ENCODE data around the gene IFNGR1. TPM values are rescaled to one million over a fixed set of nuclear protein-coding genes. Genes with fewer than 3 reads are reported as not detected.

Gene IFNGR1
- total and polyA plus RNA-seq, 2 of the 13 experiments (the other 11 are each of a cell fraction or from before 2014, with no cell fraction given), result 82.8 to 87.8 TPM

DNA sequence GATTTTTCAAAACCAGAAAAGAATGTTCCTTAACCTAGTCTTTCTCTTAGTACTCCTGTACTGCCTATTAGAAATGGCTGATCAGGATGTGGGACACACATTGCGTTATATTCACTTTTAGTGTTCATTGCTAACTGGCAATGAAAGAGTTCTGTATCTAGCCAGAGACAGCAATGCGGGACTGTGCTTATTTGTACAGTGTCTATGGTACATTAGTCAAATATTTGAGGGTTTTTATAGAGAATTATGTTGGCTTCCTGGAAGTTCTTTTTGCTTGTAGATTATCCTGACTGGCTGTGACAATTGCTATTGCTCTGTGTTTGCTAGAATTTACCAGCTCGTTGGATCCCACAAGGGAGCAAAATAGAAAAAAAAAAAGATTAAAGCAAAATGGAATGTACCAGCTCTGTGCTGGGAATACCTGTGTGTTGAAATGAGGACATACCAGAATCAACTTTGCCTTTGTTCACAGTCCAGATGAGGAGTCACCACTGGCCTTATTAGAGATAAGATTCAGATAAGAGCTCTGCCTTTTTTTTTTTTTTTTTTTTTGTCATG, 22.4 kb upstream of the IFNGR1 start (continued):
- peak; percentile 77 for TF ChIP-seq RERE (CRISPR knock-in tag; IDR thresholded peaks at IDR 0.05; ENCODE audit: low read depth)
- TF ChIP-seq DPF2 (CRISPR knock-in tag; IDR thresholded peaks at IDR 0.05; ENCODE audit: borderline replicate concordance, low read depth), result peak; percentile 54; the same call in 1 of the 2 replicates
- TF ChIP-seq EZH2 (conservative IDR thresholded peaks at IDR 0.05; ENCODE audit: low read depth, low read length), result no peak
- TF ChIP-seq, protein P1, sequence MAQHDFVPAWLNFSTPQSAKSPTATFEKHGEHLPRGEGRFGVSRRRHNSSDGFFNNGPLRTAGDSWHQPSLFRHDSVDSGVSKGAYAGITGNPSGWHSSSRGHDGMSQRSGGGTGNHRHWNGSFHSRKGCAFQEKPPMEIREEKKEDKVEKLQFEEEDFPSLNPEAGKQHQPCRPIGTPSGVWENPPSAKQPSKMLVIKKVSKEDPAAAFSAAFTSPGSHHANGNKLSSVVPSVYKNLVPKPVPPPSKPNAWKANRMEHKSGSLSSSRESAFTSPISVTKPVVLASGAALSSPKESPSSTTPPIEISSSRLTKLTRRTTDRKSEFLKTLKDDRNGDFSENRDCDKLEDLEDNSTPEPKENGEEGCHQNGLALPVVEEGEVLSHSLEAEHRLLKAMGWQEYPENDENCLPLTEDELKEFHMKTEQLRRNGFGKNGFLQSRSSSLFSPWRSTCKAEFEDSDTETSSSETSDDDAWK (CRISPR knock-in tag; IDR thresholded peaks at IDR 0.05), result no peak
- TF ChIP-seq BATF2 (CRISPR knock-in tag; IDR thresholded peaks at IDR 0.05), result no peak
- TF ChIP-seq SOX6 (IDR thresholded peaks at IDR 0.05), result no peak
- peak; percentile 92 for TF ChIP-seq SOX6 (CRISPR knock-in tag; IDR thresholded peaks at IDR 0.05)
- no peak for TF ChIP-seq ZNF33A (CRISPR knock-in tag; IDR thresholded peaks at IDR 0.05; ENCODE audit: borderline replicate concordance)
- peak; percentile 78 for TF ChIP-seq FOSL2 (CRISPR knock-in tag; IDR thresholded peaks at IDR 0.05)
- no peak for TF ChIP-seq TRAFD1 (CRISPR knock-in tag; IDR thresholded peaks at IDR 0.05; ENCODE audit: borderline replicate concordance)
- peak; percentile 53; the same call in 1 of the 2 replicates for TF ChIP-seq ERF (CRISPR knock-in tag; IDR thresholded peaks at IDR 0.05)
- TF ChIP-seq, protein P2, sequence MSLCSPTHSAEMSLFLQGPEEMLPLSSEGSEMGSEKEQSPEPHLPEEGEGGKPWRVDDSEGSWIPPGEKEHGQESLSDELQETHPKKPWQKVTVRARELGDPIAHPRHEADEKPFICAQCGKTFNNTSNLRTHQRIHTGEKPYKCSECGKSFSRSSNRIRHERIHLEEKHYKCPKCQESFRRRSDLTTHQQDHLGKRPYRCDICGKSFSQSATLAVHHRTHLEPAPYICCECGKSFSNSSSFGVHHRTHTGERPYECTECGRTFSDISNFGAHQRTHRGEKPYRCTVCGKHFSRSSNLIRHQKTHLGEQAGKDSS (CRISPR knock-in tag; IDR thresholded peaks at IDR 0.05; ENCODE audit: borderline replicate concordance, low read depth), result no peak
- TF ChIP-seq SNAI1 (CRISPR knock-in tag; IDR thresholded peaks at IDR 0.05; ENCODE audit: borderline replicate concordance), result no peak
- TF ChIP-seq SAP130 (CRISPR knock-in tag; IDR thresholded peaks at IDR 0.05; ENCODE audit: low read depth), result peak; percentile 62
- peak; percentile 74; the same call in 1 of the 2 replicates for TF ChIP-seq HMG20B (CRISPR knock-in tag; conservative IDR thresholded peaks at IDR 0.05)
- TF ChIP-seq, protein P3, sequence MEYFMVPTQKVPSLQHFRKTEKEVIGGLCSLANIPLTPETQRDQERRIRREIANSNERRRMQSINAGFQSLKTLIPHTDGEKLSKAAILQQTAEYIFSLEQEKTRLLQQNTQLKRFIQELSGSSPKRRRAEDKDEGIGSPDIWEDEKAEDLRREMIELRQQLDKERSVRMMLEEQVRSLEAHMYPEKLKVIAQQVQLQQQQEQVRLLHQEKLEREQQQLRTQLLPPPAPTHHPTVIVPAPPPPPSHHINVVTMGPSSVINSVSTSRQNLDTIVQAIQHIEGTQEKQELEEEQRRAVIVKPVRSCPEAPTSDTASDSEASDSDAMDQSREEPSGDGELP (IDR thresholded peaks at IDR 0.05; ENCODE audit: borderline replicate concordance, low read depth), result peak; percentile 45; the same call in 1 of the 2 replicates
- TF ChIP-seq TEAD3 (CRISPR knock-in tag; optimal IDR thresholded peaks at IDR 0.05; ENCODE audit: borderline replicate concordance), result peak; percentile 91

Measured in HepG2 (cell line).